GM18858 (cell line): Measurements from ENCODE around the gene TRAPPC1.

Source experiments
- ATAC-seq: cut with Tn5 transposase; IDR thresholded peaks from one replicate; pipeline ENCODE4 v1.9.1; 2021; ENCODE audit not compliant: unreplicated experiment

TRAPPC1 gene

DNA sequence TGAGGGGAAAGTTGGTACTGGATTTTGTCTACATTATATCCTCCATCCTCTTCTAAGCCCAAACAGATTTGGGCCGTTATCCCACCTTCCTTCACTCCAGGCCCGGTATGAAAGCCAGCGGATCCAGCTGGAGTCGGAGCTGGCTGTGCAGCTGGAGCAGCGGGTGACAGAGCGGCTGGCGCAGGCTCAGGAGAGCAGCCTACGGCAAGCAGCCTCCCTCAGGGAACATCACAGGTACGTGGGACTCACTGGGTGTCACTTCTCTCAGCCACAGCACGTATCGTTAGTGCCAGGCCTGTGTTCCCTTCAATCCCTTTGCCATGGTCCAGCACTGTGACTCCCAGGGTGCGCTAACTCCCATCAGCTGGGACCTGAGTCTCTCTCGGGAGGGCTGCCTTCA lies 11.5 kb upstream of the TRAPPC1 start:
- ATAC-seq, result no peak

DNA sequence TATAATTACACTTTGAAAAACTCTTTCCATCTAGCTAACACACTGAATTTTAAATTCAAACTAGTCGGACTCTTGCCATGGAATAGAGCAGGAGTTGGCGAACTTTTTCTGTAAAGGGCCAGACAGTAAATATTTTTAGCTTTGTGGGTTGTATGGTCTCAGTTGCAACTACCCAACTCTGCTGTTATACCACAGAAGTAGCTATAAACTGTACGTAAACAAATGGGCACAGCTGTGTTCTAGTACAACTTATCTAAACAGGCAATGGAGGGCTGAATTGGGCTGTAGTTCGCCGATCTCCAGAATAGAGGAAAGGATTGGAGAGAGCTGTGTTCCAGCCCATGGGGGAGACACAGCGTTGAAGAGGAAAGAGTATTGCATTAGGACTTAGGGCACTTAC lies 9.0 kb upstream of the TRAPPC1 start:
- ATAC-seq, result no peak

DNA sequence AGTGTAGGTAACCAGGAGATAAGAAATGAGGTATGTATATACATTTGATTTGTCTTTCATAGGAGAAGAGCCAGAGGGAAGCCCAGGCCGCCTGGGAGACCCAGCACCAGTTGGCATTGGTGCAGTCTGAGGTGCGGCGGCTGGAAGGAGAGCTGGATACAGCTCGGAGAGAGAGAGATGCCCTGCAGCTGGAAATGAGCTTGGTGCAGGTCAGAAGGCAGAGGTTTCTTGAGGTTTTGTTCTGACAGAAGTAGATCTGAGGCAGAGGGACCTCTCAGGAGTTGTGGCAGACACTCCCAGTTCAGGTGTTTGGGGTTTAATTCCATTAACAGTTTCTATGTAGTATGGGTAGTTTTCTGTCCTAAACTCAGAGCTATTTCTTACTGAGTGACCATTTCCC lies 8.3 kb upstream of the TRAPPC1 start:
- no peak for ATAC-seq

DNA sequence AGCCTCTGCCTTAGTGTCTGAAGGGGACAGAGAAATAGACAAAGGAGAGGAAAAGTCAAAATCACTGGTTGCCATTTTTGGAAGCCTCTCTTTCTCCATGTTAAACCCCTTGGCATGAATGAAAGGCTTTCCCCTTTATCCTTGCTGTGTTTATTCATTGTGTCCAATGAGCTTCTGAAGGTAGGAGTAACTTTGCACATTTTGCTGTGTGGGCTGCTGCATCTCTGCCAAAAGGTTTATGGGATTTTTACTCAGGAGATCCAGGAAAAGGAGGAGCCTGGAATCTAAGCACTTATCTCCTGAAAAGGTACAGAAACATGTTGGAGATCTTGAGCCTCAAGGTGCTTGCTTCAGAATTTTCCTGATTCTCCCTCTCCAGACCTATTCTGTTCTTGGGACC lies 4.1 kb upstream of the TRAPPC1 start:
- ATAC-seq, result no peak

DNA sequence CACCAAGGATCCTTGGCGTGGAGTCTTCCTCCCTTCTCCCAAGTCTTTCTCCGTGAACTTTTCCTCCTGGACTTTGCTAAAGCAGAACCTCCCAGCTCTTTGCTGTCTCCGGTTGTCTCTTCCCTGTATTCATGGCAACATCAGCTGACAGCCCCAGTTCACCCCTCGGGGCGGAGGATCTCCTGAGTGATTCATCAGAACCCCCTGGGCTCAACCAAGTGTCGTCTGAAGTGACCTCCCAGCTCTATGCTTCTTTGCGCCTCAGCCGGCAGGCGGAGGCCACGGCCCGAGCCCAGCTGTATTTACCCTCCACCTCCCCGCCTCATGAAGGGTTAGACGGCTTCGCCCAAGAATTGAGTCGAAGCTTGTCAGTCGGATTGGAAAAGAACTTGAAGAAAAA lies 1.2 kb upstream of the TRAPPC1 start:
- no peak for ATAC-seq

DNA sequence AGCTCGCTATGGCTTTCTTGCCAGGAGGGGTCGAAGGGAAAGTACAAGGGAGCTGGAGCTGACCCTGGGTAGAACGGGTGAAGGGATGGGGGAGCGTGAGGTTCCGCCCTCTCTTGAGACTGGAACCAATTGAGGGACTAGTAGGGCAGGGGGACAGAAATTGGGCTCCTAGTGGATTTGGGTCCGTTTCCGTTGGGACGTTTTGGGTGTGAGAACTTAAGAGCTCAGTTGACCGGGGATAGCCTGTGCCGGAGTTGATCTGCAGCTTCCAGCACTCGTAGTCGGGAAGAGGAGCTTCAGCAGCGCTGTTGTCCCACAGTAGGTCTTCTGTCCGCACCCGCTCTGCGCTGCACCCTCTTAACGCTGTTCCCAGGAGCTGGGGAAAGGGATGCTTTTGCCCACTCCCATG lies 741 bp upstream of the TRAPPC1 start:
- no peak for ATAC-seq

DNA sequence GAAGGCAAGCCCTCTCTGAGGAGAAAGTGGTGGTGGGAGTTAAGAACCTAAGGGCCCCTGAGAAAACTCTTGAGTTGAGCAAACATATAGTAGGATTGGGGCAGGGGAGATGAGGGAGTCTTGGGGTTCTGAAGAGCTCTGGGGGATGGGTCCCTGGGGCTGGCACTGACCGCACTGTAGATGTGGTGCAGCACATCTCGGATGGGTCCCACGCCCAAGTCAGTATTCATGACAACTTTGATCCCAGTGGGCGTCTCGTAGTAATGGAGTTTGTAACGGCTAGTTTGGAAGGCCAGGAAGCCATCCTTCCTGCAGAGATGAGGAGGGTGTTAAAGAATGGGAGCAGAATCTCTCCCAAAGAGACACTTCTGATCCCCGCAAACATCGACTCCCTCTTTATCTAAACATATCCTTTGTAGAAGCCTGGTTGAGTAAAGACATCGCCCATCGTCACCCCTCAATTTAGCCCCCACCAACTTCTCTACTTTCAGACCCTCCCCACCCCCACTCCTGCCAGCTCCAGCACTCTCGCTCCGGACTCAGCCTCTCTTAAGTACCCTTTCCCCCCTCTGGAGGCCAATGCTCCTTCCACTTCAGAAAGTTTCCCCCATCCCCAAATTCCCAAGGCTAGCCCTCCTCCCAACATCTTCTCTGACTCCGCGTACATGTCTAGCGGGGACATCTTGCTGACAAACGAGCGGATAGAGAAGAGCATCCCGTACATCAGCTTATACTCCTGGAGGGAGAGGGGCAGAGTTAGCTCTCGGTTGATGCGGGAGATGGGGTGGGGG lies 710 bp downstream of the TRAPPC1 start:
- no peak for ATAC-seq

DNA sequence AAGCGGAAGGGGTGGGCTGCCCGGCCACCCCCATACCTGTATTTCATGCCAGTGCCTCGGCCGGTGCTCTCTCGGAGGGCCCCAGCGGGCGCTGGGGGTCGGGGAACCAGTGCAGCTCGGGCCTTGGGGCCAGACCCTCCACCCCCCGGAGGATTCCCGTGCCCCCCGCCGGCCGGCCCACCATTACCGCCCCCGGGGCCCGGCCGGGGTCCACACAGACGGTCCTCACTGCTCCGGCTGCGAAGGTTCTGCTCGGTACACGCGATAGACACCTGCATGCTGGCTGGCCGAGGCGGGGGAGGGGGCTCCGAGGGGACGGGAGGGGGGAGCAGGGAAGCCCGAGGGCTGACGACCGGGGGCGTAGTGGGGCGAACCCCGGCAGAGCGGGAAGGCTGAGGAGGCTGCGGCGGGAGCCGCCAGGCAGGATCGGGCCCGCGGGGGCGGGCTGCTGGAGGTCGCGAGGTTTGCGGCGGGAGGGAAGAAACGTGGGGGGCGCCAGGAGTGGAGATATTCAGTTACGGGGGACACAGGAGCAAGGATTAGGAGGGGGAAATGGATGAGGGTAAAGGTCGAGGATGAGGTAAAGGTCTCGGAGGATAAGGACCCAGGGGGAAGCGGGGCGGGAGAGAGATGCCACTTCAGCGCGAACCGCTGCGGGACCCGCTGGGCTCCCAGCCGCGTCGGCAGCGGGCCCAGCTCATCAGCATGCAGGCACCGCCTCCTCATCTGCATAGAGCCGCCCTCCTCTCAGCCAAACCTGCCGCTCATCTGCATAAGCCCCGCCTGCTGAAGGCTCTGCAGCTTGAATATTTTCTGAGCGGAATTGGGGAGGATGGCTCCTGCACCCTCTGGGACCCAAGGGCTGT lies 2.4 kb downstream of the TRAPPC1 start, which contains the start of gene KCNAB3:
TSS of gene KCNAB3 (minus strand) at position 699 of the 866 bp plus-strand sequence. CDS start at position 278, 421 bp downstream.
- ATAC-seq, result no peak

DNA sequence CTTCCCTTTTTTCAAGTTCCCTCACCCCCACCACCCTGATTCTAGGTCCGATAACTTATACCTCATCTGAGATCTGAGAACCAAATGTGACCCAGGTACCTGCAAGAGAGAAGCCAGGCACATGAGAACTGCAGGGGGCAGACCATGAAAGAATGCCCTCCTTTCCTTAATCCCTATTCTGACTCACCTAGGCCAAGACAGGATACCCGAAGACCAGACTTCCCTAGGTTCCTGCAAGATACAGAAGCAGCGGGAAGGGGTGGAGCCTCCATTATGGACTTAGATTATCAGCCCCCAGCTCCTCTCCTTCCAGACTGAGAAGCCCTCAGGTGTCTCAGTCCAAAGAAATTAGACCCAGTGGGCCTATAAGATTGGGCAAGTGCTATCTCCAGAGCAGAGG lies 4.2 kb downstream of the TRAPPC1 start:
- no peak for ATAC-seq

DNA sequence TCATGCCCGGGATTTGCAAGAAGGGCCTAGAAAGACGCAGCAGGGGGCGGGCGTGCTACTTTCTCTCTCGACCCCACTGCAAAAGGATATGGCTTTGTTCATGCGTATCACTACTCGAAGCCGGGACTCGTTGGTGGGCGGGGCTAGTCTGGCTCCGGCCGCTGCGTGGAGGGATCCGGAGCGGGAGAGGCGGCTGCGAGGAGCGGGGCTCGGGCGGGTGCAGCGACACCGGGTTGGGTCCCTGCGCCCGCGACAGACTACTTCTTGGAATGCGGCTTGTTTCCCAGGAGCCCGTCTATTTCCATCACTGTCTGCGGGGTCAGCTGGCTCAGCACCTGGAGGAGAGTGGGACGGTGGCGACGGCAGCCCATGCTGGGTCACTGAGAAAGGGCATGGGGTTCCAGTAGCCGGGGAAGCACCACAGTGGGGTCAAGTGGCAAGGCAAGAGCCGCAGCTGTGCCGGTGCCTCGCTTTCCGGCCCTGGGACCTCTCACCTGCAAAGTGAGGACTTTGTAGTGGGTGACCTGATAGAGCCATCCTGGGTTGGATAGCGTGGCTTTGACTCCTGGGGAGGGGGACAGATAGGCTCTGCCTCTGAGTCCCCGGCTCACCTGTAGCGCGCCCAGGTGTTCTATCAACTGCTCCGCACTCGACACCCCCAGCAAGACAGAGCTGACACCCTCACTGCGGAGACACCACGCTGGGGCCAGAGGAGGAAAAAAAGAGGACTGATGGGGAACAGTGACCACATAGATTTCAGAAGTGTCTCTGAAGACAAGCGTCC lies 8.7 kb downstream of the TRAPPC1 start:
- no peak for ATAC-seq

DNA sequence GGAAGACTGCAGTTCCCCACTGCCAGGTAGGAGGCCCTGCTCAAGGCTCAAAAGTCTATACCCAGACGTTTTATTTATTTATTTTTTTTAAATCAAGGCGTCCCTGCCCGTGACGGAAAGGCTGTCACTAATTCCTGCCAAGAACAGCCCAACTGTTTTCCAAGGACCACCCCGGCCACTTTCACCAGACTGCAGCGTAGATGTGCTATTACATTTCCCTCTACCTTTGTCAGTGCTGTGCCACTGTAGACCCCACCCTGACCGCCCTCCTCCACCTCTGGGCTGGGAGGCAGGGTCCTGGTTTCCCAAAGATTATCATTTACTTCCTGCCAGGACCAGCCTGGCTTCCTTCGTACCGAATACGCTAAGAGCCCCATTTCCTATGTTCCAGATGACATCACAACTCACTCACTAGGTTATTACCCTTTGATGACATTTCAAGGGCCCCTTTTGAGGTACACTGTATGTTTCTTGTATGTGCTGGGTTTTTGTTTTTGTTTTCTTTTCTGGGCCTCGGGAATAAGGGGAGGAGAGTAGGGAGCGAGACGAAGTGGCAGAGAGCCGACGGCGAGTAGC lies 9.4 kb downstream of the TRAPPC1 start:
- ATAC-seq, result no peak

DNA sequence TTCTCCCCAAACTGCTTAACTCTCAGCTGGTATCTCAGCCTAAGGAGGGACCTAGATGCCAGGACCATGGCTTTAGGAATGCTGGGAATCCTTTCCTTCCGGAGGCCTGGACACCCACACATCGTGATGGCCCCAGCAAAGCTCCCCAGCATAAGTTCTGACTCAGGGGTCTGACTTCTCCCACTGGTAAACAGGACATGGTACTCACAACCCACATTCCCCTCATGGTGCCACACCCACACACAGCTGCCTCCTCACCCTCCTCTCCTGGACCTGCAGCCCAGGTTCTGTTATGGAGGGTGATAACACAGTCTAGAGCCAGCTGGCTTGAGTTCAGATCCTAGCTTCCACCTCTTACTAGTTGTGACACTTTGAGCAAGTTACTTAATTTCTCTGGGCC lies 14.9 kb downstream of the TRAPPC1 start:
- ATAC-seq, result no peak

DNA sequence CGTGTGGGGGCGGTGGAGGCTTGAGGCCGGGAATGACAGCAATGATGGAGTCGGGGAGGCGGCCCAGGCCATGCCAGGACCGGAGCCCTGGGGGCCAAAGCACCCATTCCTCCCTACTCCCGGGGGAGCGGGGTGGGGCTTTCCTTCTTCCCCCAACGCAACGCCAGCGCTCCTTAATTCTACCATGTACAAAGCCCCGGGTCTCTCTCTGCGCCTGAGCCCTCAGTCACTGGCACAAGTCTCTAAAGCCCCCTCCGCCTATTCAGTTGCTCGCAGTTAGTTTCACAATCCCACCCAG lies 15.4 kb downstream of the TRAPPC1 start:
- ATAC-seq, result no peak

DNA sequence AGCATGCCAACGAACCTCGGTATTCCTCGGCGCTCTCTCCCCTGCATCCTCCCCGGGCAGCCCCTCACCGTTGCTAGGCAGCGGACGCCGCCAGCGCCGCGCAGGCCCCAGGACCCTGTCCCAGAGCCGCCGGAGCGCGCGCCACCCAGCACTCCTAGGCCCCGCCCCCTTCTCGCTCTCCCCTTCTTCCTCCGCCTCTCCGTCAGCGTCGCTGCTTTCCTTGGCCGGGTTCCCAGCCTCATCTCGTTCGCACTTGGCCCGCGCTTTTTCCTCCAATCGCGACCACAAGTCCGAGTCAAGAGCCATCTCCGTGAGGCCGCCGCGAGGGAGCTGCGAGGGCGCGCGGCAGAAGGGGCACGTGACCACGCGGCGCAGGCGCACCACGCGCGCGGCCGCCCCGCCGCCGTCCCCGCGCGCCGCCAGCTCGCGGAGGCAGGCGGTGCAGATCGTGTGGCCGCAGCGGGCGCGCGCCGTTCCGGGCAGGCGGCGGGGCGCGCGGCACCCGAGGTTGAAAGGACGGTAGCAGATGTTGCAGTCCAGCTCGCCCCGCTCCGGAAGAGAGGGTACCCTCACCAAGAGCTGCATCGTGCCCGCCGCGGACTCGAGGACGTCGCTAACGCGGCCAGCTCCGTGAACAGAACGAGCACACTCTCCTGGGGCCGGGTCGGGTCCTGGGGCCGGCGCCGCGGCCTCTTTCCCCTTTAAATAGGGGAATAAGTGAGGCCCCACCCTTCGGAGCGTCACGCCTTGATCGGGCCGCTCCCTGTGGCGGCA lies 15.9 kb downstream of the TRAPPC1 start, which contains the start of gene RNF227:
TSS of gene RNF227 (minus strand) at position 679 of the 774 bp plus-strand sequence. CDS start at position 585, 94 bp downstream.
- ATAC-seq, result no peak

DNA sequence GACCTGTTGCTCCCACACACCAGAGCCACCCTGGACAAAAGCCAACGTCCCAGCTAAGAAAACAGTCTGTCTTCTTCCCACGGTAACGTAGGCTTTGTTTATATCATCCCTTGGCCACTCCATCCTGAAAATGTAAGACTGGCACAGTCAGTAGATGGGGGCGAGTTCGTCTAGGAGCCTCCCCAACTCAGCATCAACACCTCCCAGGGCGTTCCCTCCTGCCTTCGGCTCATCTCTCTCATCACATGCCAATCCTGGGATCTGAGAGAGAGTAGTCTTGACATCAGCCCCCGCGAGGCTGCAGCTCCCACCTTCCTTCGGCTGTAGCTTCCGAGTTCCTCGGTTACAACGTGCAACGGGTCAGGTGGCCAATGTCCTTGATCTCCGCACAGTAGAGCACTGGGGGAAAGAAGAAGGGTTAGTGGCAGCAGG lies 16.6 kb downstream of the TRAPPC1 start:
- no peak for ATAC-seq

DNA sequence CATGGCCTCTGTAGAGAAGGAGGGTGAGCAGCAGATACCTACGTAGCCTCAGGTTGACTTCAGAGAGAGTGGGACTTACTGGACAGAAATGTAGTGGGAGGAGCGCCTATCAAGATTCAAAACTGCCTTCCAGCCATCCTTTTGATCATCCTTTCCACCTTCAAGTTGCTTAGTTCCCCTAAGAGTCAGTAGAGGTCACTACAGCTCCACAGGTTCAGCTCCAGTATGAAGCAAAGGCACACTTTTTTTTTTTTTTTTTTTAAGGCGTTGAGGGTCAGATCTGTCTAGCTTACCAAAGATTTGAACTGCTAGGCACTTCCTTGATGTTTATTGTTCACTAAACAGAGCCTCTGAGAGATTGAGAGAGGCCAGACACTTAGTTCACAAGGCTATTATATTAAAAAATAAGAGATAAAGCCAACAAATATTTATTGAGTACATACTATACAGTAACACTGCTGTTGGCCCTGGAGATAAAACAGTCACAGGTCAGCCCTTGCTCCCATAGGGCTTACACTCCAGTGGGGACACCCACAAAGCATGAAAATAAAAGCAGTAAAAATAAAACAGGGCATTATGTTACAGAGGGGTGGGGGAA lies 18.7 kb downstream of the TRAPPC1 start:
- ATAC-seq, result no peak

DNA sequence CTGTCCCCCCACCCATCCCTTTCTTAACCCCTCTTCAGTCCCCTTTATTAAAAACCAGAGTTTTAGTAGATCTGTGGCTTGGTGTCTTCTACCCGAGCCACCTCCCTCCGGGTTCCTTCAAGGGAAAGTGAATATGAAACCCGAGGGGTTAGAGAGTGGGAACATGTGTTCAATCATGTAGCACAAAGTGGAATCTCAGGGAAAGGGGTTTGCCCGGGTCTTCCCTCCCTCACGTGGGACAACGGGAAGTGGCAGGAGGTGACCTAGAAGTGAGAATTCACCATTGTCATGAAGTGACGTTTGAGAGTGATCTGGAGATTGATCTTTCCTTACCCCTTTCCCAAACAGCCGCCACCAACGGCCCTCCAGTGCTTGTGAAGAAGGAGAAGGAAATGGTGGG lies 20.6 kb downstream of the TRAPPC1 start:
- no peak for ATAC-seq

DNA sequence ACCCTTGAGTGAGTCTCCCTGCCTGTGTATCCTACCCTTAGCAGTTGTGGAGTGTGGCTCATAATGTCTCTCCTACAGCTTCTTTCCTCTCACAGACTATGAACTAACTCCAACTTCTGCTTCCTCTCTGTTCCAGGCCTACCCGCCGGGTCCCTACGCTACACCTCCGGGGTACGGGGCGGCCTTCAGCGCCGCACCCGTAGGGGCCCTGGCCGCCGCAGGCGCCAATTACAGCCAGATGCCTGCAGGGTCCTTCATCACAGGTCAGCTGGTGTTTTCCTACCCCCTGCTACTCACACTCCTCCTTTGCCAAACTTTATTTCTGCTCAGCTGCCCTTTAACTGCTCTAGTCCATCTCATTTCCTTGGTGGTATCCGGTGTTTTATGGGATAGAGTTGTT lies 21.0 kb downstream of the TRAPPC1 start:
- no peak for ATAC-seq

DNA sequence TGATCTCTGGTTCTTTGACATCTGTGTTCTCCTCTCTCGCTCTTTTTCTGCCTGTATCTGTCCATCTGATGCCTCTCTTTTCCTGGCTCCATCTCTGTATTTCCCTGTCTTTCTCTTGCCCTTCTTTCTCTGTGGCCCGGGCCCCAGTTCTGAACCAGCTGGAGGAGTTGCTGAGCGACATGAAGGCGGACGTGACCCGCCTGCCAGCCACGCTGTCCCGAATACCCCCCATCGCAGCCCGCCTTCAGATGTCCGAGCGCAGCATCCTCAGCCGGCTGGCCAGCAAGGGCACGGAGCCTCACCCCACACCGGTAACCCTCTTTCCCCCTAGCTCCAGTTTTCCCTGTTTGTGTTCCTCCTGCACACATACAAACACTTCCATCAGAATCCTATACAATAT lies 21.5 kb downstream of the TRAPPC1 start:
- ATAC-seq, result no peak

DNA sequence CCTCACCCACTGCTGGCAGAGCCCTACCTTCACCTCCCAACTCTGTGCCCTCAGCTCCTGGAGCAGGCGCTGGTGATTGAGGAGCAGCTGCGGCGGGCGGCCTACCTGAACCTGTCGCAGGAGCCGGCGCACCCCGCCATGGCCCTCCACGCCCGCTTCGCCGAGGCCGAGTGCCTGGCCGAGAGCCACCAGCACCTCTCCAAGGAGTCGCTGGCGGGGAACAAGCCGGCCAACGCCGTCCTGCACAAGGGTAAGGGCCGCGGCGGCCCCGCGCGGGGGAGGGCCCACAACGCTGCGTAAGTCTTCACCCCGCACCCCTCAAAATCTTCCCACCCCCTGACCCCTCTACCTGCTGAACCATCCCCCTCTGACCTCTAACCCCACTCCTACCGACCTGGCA lies 22.7 kb downstream of the TRAPPC1 start:
- no peak for ATAC-seq
